Measurements from ENCODE around the gene TNRC18.

GRCh38 chr7:5455175-5455574 lies 31.5 kb upstream of the TNRC18 start:
- TF ChIP-seq CTCF (IDR thresholded peaks at IDR 0.05; ENCODE audit: borderline replicate concordance, extremely low read depth, low read length, poor library complexity, severe bottlenecking), result no peak
- TF ChIP-seq EZH2 (IDR thresholded peaks at IDR 0.05; ENCODE audit: borderline replicate concordance, low read depth, low read length, severe bottlenecking), result no peak

Measured in DND-41 (cell line).